SK-N-SH (cell line): ENCODE data around the gene CNIH3. TPM values are rescaled to one million over a fixed set of nuclear protein-coding genes. Genes with fewer than 3 reads are reported as not detected.
A peak's percentile ranks its signal among the peaks of the same experiment; 100 is the strongest.

Source experiments
- CTCF ChIA-PET: fragments of 300-600, 350-600 bp; formaldehyde crosslinking; extraction: SDS; loops from one replicate; lab custom pipeline; 2021; lab: Yijun Ruan, JAX
- POLR2A ChIA-PET: fragments of 350-600 bp; sonication (Branson Sonifier 250); formaldehyde crosslinking; extraction: SDS; loops from one replicate; lab custom pipeline; 2020; ENCODE audit warnings: antibody characterized with exemption, inconsistent platforms; lab: Yijun Ruan, JAX
- DNase-seq: peaks from one replicate; pipeline ENCODE4 v3.0.0; 2012
- H2AFZ ChIP-seq: fragments of 200-600 bp; sonication (generic); 2 replicates; pipeline ENCODE4 v1.8.1; 2016; ENCODE audit warnings: antibody characterized with exemption, mild to moderate bottlenecking, low read depth
- H3F3A ChIP-seq: fragments of 200-600 bp; sonication (generic); replicated peaks from 2 replicates; pipeline ENCODE3; 2016; ENCODE audit warnings: antibody characterized with exemption, mild to moderate bottlenecking; ENCODE audit not compliant: insufficient read depth
- H3K27ac ChIP-seq, 2 experiments: fragments of 200-500 bp in 1 of 2; fragments of 200-600 bp in 1 of 2; sonication (Bioruptor generic) in 1 of 2; sonication (generic), shearing (Covaris generic) in 1 of 2; 2 replicates each; pipeline versions ENCODE4 v1.5.1 to v1.6.1; 2014 to 2016; ENCODE audit warnings: low read depth in 2 of 2, inconsistent platforms in 1 of 2, low read length in 1 of 2, mild to moderate bottlenecking in 1 of 2, mixed read lengths in 1 of 2
- H3K27me3 ChIP-seq: fragments of 200-600 bp; sonication (generic), shearing (Covaris generic); 2 replicates; pipeline ENCODE4 v1.6.1; 2016; ENCODE audit warnings: mixed run types; ENCODE audit not compliant: insufficient read depth
- H3K36me3 ChIP-seq, 2 experiments: fragments of 200-500 bp in 1 of 2; fragments of 200-600 bp in 1 of 2; sonication (Bioruptor generic) in 1 of 2; sonication (generic) in 1 of 2; replicated peaks in 1 of 2; 2 replicates each; pipeline versions ENCODE3 to v1.5.1; 2014 to 2016; ENCODE audit warnings: low read length in 1 of 2, mild to moderate bottlenecking in 1 of 2; ENCODE audit not compliant: insufficient read depth in 2 of 2, control insufficient read depth in 1 of 2
- H3K4me1 ChIP-seq, 2 experiments: fragments of 200-500 bp in 1 of 2; fragments of 200-600 bp in 1 of 2; sonication (Bioruptor generic) in 1 of 2; sonication (generic), shearing (Covaris generic) in 1 of 2; 2 replicates each; pipeline versions ENCODE4 v1.5.1 to v1.6.1; 2014 to 2016; ENCODE audit warnings: low read depth in 1 of 2, low read length in 1 of 2, mixed run types in 1 of 2; ENCODE audit not compliant: insufficient read depth in 2 of 2, control insufficient read depth in 1 of 2
- H3K4me2 ChIP-seq: fragments of 200-600 bp; sonication (generic), shearing (Covaris generic); 2 replicates; pipeline ENCODE4 v1.6.1; 2017; ENCODE audit warnings: mixed run types
- H3K4me3 ChIP-seq, 2 experiments: fragments of 200-500 bp in 1 of 2; fragments of 200-600 bp in 1 of 2; sonication (Bioruptor generic) in 1 of 2; sonication (generic), shearing (Covaris generic) in 1 of 2; 2 replicates each; pipeline versions ENCODE4 v1.5.1 to v1.8.1; 2014 to 2016; ENCODE audit warnings: low read depth in 2 of 2, inconsistent platforms in 1 of 2, low read length in 1 of 2, mild to moderate bottlenecking in 1 of 2, mixed read lengths in 1 of 2, moderate library complexity in 1 of 2
- H3K79me2 ChIP-seq: fragments of 200-600 bp; sonication (generic); 2 replicates; pipeline ENCODE4 v1.8.1; 2017; ENCODE audit warnings: mild to moderate bottlenecking; ENCODE audit not compliant: insufficient read depth
- H3K9ac ChIP-seq: fragments of 200-600 bp; sonication (generic); 2 replicates; pipeline ENCODE4 v1.6.1; 2017; ENCODE audit warnings: mixed run types
- H3K9me2 ChIP-seq: fragments of 200-600 bp; sonication (generic); 2 replicates; pipeline ENCODE4 v1.6.1; 2017; ENCODE audit warnings: mixed run types
- H3K9me3 ChIP-seq: fragments of 200-600 bp; sonication (generic); 2 replicates; pipeline ENCODE4 v1.6.1; 2017; ENCODE audit warnings: mixed run types, mild to moderate bottlenecking, moderate library complexity
- H4K20me1 ChIP-seq: fragments of 200-600 bp; sonication (generic); 2 replicates; pipeline ENCODE4 v1.6.1; 2017; ENCODE audit warnings: mild to moderate bottlenecking, mixed run types; ENCODE audit not compliant: insufficient read depth
- ELF1 ChIP-seq: IDR thresholded peaks from 2 replicates; pipeline ENCODE4 v1.4.0; 2012
- EP300 ChIP-seq, 2 experiments: IDR thresholded peaks; 2 replicates each; pipeline versions ENCODE4 v1.4.0 to v1.6.1; 2012; ENCODE audit warnings: borderline replicate concordance in 1 of 2, low read depth in 1 of 2, low read length in 1 of 2
- EZH2phosphoT487 ChIP-seq: fragments of 200-600 bp; sonication (generic); IDR thresholded peaks from 2 replicates; pipeline ENCODE4 v1.6.1; 2017; ENCODE audit warnings: low read depth, mixed run types, mild to moderate bottlenecking, antibody characterized with exemption, moderate library complexity, borderline replicate concordance
- FOXJ3 ChIP-seq: sonication (generic); formaldehyde crosslinking; IDR thresholded peaks from 2 replicates; pipeline ENCODE4 v1.5.1; 2020; ENCODE audit warnings: mild to moderate bottlenecking, missing genetic modification reagents
- FOXM1 ChIP-seq: IDR thresholded peaks from 2 replicates; pipeline ENCODE4 v1.4.0; 2012; ENCODE audit warnings: low read depth, mild to moderate bottlenecking
- JUND ChIP-seq: IDR thresholded peaks from 2 replicates; pipeline ENCODE4 v1.4.0; 2012
- MEF2A ChIP-seq: IDR thresholded peaks from 2 replicates; pipeline ENCODE4 v1.4.0; 2012; ENCODE audit warnings: low read depth, borderline replicate concordance
- MXI1 ChIP-seq: IDR thresholded peaks from 2 replicates; pipeline ENCODE4 v1.6.1; 2012; ENCODE audit warnings: mild to moderate bottlenecking, low read depth, low read length, improper control_type of control experiment
- NRF1 ChIP-seq: IDR thresholded peaks from 2 replicates; pipeline ENCODE4 v1.6.1; 2012; ENCODE audit warnings: low read depth, mild to moderate bottlenecking, low read length
- PBX3 ChIP-seq: IDR thresholded peaks from 2 replicates; pipeline ENCODE4; 2012
- POLR2AphosphoS5 ChIP-seq: IDR thresholded peaks from 2 replicates; pipeline ENCODE4 v1.6.1; 2012; ENCODE audit warnings: low read depth, low read length
- RAD21 ChIP-seq: IDR thresholded peaks from 2 replicates; pipeline ENCODE4 v1.6.1; 2012; ENCODE audit warnings: mild to moderate bottlenecking, low read length
- SIN3A ChIP-seq: IDR thresholded peaks from 2 replicates; pipeline ENCODE4 v1.6.1; 2012; ENCODE audit warnings: low read depth, mild to moderate bottlenecking, low read length, moderate library complexity, borderline replicate concordance
- TAF1 ChIP-seq: IDR thresholded peaks from 2 replicates; pipeline ENCODE4 v1.6.1; 2012; ENCODE audit warnings: low read depth, mild to moderate bottlenecking, low read length, moderate library complexity, borderline replicate concordance
- TEAD4 ChIP-seq: IDR thresholded peaks from 2 replicates; pipeline ENCODE4 v1.4.0; 2012; ENCODE audit warnings: mild to moderate bottlenecking, borderline replicate concordance; ENCODE audit not compliant: insufficient read depth
- WGBS: methylation state at CpG from one replicate; pipeline ENCODE4 v1.1.6; 2017; ENCODE audit warnings: low lambda C conversion rate; 5-methylcytosine and 5-hydroxymethylcytosine counted together
- polyA plus RNA-seq, 3 experiments: library from polyadenylated mRNA; depleted of rRNA; stranded (reverse); fragments of >200 nt; gene quantifications; 2 replicates each; pipeline ENCODE4 v1.2.3, GENCODE V29; 2012
- TF ChIP-seq, protein P1 (sequence below): fragments of 200-600 bp; sonication (generic); IDR thresholded peaks from 2 replicates; pipeline ENCODE4 v1.6.1; 2017; ENCODE audit warnings: antibody characterized with exemption, mild to moderate bottlenecking, moderate library complexity

CNIH3 gene
- polyA plus RNA-seq, 1 of the 3 experiments (the other 2 are of a cell fraction), result 18.8 TPM

DNA sequence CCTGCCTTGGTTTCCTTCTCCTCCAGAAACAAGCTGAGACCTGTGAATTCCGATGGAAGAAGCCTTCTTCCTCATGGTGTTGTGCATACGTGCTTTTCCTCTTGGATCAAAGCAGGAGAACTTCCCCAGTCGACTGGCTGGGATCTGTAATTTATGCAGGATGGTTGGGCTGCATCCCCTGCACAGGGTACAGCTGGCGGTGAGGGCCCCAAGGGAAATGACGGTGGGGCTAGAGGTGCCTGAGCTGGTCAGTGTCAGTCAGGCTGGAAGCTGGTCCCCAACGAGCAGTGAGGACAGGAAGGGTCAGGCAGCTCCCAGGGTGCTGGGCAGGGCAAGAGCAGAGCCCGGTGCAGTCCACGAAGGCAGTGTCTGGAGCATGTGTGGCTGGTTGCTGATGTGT, 106.7 kb downstream of the CNIH3 start:
- CTCF ChIA-PET, result no interaction called here
- WGBS, result 69% methylated on average over 5 of the region's 8 CpGs
- H4K20me1 ChIP-seq, result no peaks in the 10 kb centered on the region; the same call in 1 of the 2 replicates

GRCh38 chr1:224724566-224724965, 108.4 kb downstream of the CNIH3 start:
- 85% methylated on average over 2 of the region's 2 CpGs for WGBS
- Histone ChIP-seq H3K79me2 (no peaks in the 10 kb centered on the region), H3F3A (no peaks in the 10 kb centered on the region), H3K4me1 (peaks cover 0 to 13% of the 10 kb centered on the region in 2 experiments; a peak in 3 of 4 replicates), H3K27me3 (no peaks in the 10 kb centered on the region), H3K9me3 (no peaks in the 10 kb centered on the region), H3K4me2 (no peak overlapping the region), H4K20me1 (no peaks in the 10 kb centered on the region; the same call in 1 of the 2 replicates), H3K4me3 (no peak overlapping the region), H3K9me2 (no peaks in the 10 kb centered on the region), H3K36me3 (no peaks in the 10 kb centered on the region), H3K9ac (no peak overlapping the region), H3K27ac (no peak overlapping the region), H2AFZ (no peak overlapping the region)
- POLR2A ChIA-PET, result no interaction called here
- CTCF ChIA-PET, result no interaction called here
- TF ChIP-seq MEF2A, result no peak
- DNase-seq, result no peak

More for the DNA sequence above, 106.7 kb downstream of the CNIH3 start:
- Histone ChIP-seq H3K27me3 (no peaks in the 10 kb centered on the region), H3K79me2 (no peaks in the 10 kb centered on the region), H3K4me2 (no peak overlapping the region), H3K9me2 (no peaks in the 10 kb centered on the region), H3K27ac (no peak overlapping the region), H3K9me3 (no peaks in the 10 kb centered on the region), H3F3A (no peaks in the 10 kb centered on the region), H3K9ac (no peak overlapping the region), H3K36me3 (no peaks in the 10 kb centered on the region), H3K4me3 (no peak overlapping the region), H3K4me1 (peaks cover 0 to 13% of the 10 kb centered on the region in 2 experiments; a peak in 3 of 4 replicates), H2AFZ (no peak overlapping the region)
- TF ChIP-seq PBX3 (no peak), MEF2A (no peak), ELF1 (no peak), NRF1 (no peak), TEAD4 (no peak)
- POLR2A ChIA-PET, result no interaction called here
- no peak for DNase-seq

- Histone ChIP-seq H3K9me3 (no peaks in the 10 kb centered on the region), H3K4me3 (no peak overlapping the region), H3K4me1 (peaks cover 0 to 13% of the 10 kb centered on the region in 2 experiments; a peak in 3 of 4 replicates), H3F3A (no peaks in the 10 kb centered on the region), H3K27ac (peak overlapping the region; percentile 4 to 74; a peak in 3 of 4 replicates), H3K36me3 (no peaks in the 10 kb centered on the region), H3K79me2 (no peaks in the 10 kb centered on the region), H4K20me1 (no peaks in the 10 kb centered on the region), H3K4me2 (no peak overlapping the region), H2AFZ (no peak overlapping the region), H3K27me3 (no peaks in the 10 kb centered on the region), H3K9me2 (no peaks in the 10 kb centered on the region), H3K9ac (no peak overlapping the region)
- ChIA-PET CTCF (no interaction called here), POLR2A (no interaction called here)
- DNase-seq, result no peak
- 85% methylated on average over 10 of the region's 10 CpGs for WGBS
- TF ChIP-seq RAD21 (no peak), EZH2phosphoT487 (no peak), MXI1 (no peak), FOXJ3 (CRISPR knock-in tag) (no peak), EP300 (IDR thresholded peaks at IDR 0.05; ENCODE audit: borderline replicate concordance in 1 of 2, low read depth in 1 of 2, low read length in 1 of 2) (no peak), TAF1 (no peak), SIN3A (no peak), POLR2AphosphoS5 (no peak), FOXM1 (no peak), PBX3 (peak; percentile 36; the same call in 1 of the 2 replicates), MEF2A (no peak), NRF1 (no peak), JUND (peak; percentile 35)
- TF ChIP-seq, protein P1, sequence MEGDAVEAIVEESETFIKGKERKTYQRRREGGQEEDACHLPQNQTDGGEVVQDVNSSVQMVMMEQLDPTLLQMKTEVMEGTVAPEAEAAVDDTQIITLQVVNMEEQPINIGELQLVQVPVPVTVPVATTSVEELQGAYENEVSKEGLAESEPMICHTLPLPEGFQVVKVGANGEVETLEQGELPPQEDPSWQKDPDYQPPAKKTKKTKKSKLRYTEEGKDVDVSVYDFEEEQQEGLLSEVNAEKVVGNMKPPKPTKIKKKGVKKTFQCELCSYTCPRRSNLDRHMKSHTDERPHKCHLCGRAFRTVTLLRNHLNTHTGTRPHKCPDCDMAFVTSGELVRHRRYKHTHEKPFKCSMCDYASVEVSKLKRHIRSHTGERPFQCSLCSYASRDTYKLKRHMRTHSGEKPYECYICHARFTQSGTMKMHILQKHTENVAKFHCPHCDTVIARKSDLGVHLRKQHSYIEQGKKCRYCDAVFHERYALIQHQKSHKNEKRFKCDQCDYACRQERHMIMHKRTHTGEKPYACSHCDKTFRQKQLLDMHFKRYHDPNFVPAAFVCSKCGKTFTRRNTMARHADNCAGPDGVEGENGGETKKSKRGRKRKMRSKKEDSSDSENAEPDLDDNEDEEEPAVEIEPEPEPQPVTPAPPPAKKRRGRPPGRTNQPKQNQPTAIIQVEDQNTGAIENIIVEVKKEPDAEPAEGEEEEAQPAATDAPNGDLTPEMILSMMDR, result no peak
Measured at GRCh38 chr1:224726441-224727182, 110.5 kb downstream of the CNIH3 start.
